SU-DHL-6 (cell line): ENCODE results near the gene FAM120B.

ENCODE experiments used
- H2AFZ ChIP-seq: fragments of 200-600 bp; sonication (generic); 2 replicates; pipeline ENCODE4 v1.6.1; 2014; ENCODE audit warnings: low read depth, mild to moderate bottlenecking, moderate library complexity, mixed read lengths, antibody characterized with exemption, low read length; ENCODE audit not compliant: severe bottlenecking
- H3F3A ChIP-seq: fragments of 200-600 bp; shearing (Covaris generic); 2 replicates; pipeline ENCODE4 v1.6.0; 2016; ENCODE audit warnings: antibody characterized with exemption, mild to moderate bottlenecking; ENCODE audit not compliant: insufficient read depth
- H3K27ac ChIP-seq: fragments of 200-600 bp; sonication (generic); 2 replicates; pipeline ENCODE4 v1.5.1; 2016; ENCODE audit warnings: low read depth, mild to moderate bottlenecking, low read length, moderate library complexity, mixed read lengths
- H3K27me3 ChIP-seq: fragments of 200-600 bp; sonication (generic), shearing (Covaris generic); 2 replicates; pipeline ENCODE4 v1.6.0; 2014; ENCODE audit warnings: mild to moderate bottlenecking, low read length
- H3K36me3 ChIP-seq: fragments of 200-600 bp; sonication (generic); 2 replicates; pipeline ENCODE4 v1.6.1; 2014; ENCODE audit warnings: mild to moderate bottlenecking, low read length, mixed read lengths
- H3K4me2 ChIP-seq: fragments of 300-600, 200-600 bp; shearing (Covaris generic), sonication (generic); 2 replicates; pipeline ENCODE4 v1.6.0; 2014; ENCODE audit warnings: low read length, low read depth, mild to moderate bottlenecking; ENCODE audit not compliant: poor library complexity, severe bottlenecking
- H3K4me3 ChIP-seq: fragments of 200-600 bp; sonication (generic); 2 replicates; pipeline ENCODE4 v1.5.1; 2014; ENCODE audit warnings: antibody characterized with exemption, low read length, mild to moderate bottlenecking, mixed read lengths; ENCODE audit not compliant: insufficient read depth, poor library complexity, severe bottlenecking
- H3K79me2 ChIP-seq: fragments of 200-600 bp; sonication (generic); 2 replicates; pipeline ENCODE4 v1.6.1; 2014; ENCODE audit warnings: mild to moderate bottlenecking, low read length, moderate library complexity; ENCODE audit not compliant: insufficient read depth
- H3K9ac ChIP-seq: fragments of 200-600 bp; sonication (generic); 2 replicates; pipeline ENCODE4 v1.7.0; 2014; ENCODE audit warnings: mild to moderate bottlenecking, low read length
- H3K9me2 ChIP-seq: fragments of 200-600 bp; sonication (generic); replicated peaks from 2 replicates; pipeline ENCODE4 v1.6.1; 2014; ENCODE audit warnings: low read length; ENCODE audit not compliant: insufficient read depth
- H3K9me3 ChIP-seq: fragments of 200-600 bp; sonication (generic); 2 replicates; pipeline ENCODE4 v1.6.1; 2014; ENCODE audit warnings: low read length, mixed read lengths; ENCODE audit not compliant: insufficient read depth
- H4K20me1 ChIP-seq: fragments of 200-600 bp; sonication (generic); 2 replicates; pipeline ENCODE4 v1.6.1; 2014; ENCODE audit warnings: low read depth, mild to moderate bottlenecking, antibody characterized with exemption, low read length, moderate library complexity, mixed read lengths
- CTCF ChIP-seq: fragments of 200-600 bp; sonication (generic); IDR thresholded peaks from one replicate; pipeline ENCODE4 v1.5.1; 2017; ENCODE audit warnings: antibody characterized with exemption, mild to moderate bottlenecking, low read length, moderate library complexity; ENCODE audit not compliant: insufficient read depth, poor library complexity, severe bottlenecking
- EZH2phosphoT487 ChIP-seq: fragments of 200-600 bp; sonication (generic), shearing (Covaris generic); conservative IDR thresholded peaks from 2 replicates; pipeline ENCODE4 v1.6.1; 2018; ENCODE audit warnings: mild to moderate bottlenecking, antibody characterized with exemption, low read length, moderate library complexity, mixed read lengths

FAM120B gene

GRCh38 chr6:170355661-170356060 is 49.1 kb downstream of the FAM120B start:
- Histone ChIP-seq H3K9me3 (peaks cover 13% of the 10 kb centered on the region; the same call in 1 of the 2 replicates), H3K27ac (no peak overlapping the region), H3K27me3 (no peaks in the 10 kb centered on the region), H3K4me2 (no peak overlapping the region), H3K79me2 (no peaks in the 10 kb centered on the region), H3K9ac (no peak overlapping the region), H2AFZ (no peak overlapping the region), H3K9me2 (no peaks in the 10 kb centered on the region), H3K4me3 (no peak overlapping the region), H4K20me1 (no peaks in the 10 kb centered on the region), H3F3A (no peaks in the 10 kb centered on the region), H3K36me3 (peaks cover 6% of the 10 kb centered on the region)
- no peak for TF ChIP-seq EZH2phosphoT487
- TF ChIP-seq CTCF, result no peak

GRCh38 chr6:170357812-170358211 is 51.3 kb downstream of the FAM120B start:
- no peaks in the 10 kb centered on the region for H4K20me1 ChIP-seq
- no peaks in the 10 kb centered on the region for H3K36me3 ChIP-seq
- no peak overlapping the region for H2AFZ ChIP-seq
- no peaks in the 10 kb centered on the region for H3F3A ChIP-seq
- no peak overlapping the region for H3K4me2 ChIP-seq
- no peak overlapping the region for H3K9ac ChIP-seq
- no peaks in the 10 kb centered on the region for H3K9me3 ChIP-seq
- H3K9me2 ChIP-seq, result no peaks in the 10 kb centered on the region
- H3K27me3 ChIP-seq, result no peaks in the 10 kb centered on the region
- no peak overlapping the region for H3K27ac ChIP-seq
- no peak overlapping the region for H3K4me3 ChIP-seq
- no peak for TF ChIP-seq EZH2phosphoT487
- TF ChIP-seq CTCF, result no peak
- no peaks in the 10 kb centered on the region for H3K79me2 ChIP-seq

GRCh38 chr6:170358496-170358895 is 51.9 kb downstream of the FAM120B start:
- H3K4me2 ChIP-seq, result no peak overlapping the region
- no peaks in the 10 kb centered on the region for H3K9me3 ChIP-seq
- no peak overlapping the region for H2AFZ ChIP-seq
- TF ChIP-seq CTCF (no peak), EZH2phosphoT487 (no peak)
- H3K9ac ChIP-seq, result no peak overlapping the region
- H3K4me3 ChIP-seq, result no peak overlapping the region
- no peak overlapping the region for H3K27ac ChIP-seq
- H3K36me3 ChIP-seq, result no peaks in the 10 kb centered on the region
- H3F3A ChIP-seq, result no peaks in the 10 kb centered on the region
- no peaks in the 10 kb centered on the region for H3K27me3 ChIP-seq
- H4K20me1 ChIP-seq, result no peaks in the 10 kb centered on the region
- H3K9me2 ChIP-seq, result no peaks in the 10 kb centered on the region
- H3K79me2 ChIP-seq, result no peaks in the 10 kb centered on the region
